Activated T-cell treated with anti-CD3 and anti-CD28 coated beads, Interleukin-2, amount 50 U/mL, for 72 hours (primary cell): ENCODE measurements around the gene TMEM91. TPM values are rescaled to one million over a fixed set of nuclear protein-coding genes. Genes with fewer than 3 reads are reported as not detected.
"Not testable (repeated sequence)": the region's sequence is repeated elsewhere in the genome, so short reads cannot be mapped to it uniquely, and the experiment has no call there.

Experiments
- ATAC-seq, 2 donors: fragments of 150-1000 bp; cut with Tn5 transposase; replicated peaks in 1 of 2; 2 replicates each; pipeline ENCODE4 v1.10.0; 2021; ENCODE audit warnings: moderate library complexity in 2 of 2, mild to moderate bottlenecking in 1 of 2
- DNase-seq, 2 donors: peaks; one replicate each; pipeline ENCODE4 v3.0.0; 2021 to 2022; ENCODE audit warnings: mixed read lengths in 1 of 2
- H3K27ac Mint-ChIP-seq: one replicate; pipeline ENCODE4 v1.8.0; 2022; ENCODE audit warnings: mild to moderate bottlenecking, moderate library complexity, mixed read lengths
- H3K27me3 Mint-ChIP-seq: one replicate; pipeline ENCODE4 v1.8.0; 2022; ENCODE audit warnings: low read depth, mixed read lengths
- H3K36me3 Mint-ChIP-seq, 2 donors: one replicate each; pipeline ENCODE4 v1.8.0; 2022; ENCODE audit warnings: mixed read lengths in 2 of 2, mild to moderate bottlenecking in 1 of 2; ENCODE audit not compliant: insufficient read depth in 2 of 2
- H3K4me1 Mint-ChIP-seq: one replicate; pipeline ENCODE4 v1.8.0; 2022; ENCODE audit warnings: low read depth, mixed read lengths
- H3K4me3 Mint-ChIP-seq, 2 donors: one replicate each; pipeline ENCODE4 v1.8.0; 2022; ENCODE audit warnings: mild to moderate bottlenecking in 2 of 2, mixed read lengths in 2 of 2, moderate library complexity in 2 of 2
- H3K9me3 Mint-ChIP-seq, 2 donors: one replicate each; pipeline ENCODE4 v1.8.0; 2022; ENCODE audit warnings: mixed read lengths in 2 of 2
- total RNA-seq, 2 donors: library from RNA; stranded (reverse); gene quantifications; one replicate each; pipeline ENCODE4 v1.2.3, GENCODE V29; 2022

Gene TMEM91
- total RNA-seq, 2 donors from 2014 or later: 12.3 to 12.8 TPM

DNA sequence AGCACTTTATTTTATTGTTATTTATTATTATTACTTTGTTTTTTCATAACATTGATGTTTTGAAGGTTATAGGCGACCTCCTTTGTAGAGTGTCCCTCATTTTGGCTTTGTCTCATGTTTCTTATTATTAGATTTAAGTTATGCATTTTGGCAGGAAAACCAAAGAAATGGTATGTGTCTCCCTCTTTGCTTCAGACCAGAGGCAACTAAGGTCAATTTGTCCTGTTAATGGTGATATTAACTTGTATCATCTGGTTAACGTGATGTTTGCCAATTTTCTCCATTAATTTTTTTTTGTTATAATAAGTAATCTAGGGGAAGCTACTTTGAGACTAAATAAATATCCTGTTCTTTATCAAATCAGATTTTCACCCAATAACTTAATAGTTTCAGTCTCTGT is 3.8 kb upstream of the TMEM91 start:
- Mint-ChIP-seq H3K27ac (no peak overlapping the region), H3K4me3 (no peak overlapping the region), H3K9me3 (no peaks in the 10 kb centered on the region), H3K27me3 (no peaks in the 10 kb centered on the region), H3K36me3 (no peaks in the 10 kb centered on the region), H3K4me1 (peaks cover 21% of the 10 kb centered on the region)
- DNase-seq: no peak
- no peak for ATAC-seq

DNA sequence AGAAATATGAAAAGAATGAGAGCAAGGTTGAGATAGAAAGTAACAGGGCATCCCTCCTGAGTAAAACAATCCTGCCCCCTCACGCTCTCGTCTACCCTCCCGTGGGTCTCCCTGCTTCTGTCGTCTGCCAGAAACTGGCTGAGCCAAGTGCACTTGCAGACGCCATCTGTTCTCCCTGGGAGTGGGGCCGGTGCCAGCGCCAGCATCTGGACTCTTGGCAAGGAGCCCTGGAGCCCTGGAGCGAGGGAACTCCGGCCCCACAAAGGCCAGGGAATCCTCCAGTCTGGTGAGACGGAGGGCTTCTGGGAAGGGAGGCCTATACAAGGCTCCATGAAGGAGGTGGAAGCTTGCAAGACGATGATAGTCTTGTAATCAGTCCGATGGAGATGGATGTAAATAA is 2.3 kb upstream of the TMEM91 start:
- Mint-ChIP-seq H3K27me3 (no peaks in the 10 kb centered on the region), H3K4me3 (no peak overlapping the region), H3K36me3 (no peaks in the 10 kb centered on the region), H3K4me1 (peaks cover 15% of the 10 kb centered on the region), H3K9me3 (no peaks in the 10 kb centered on the region), H3K27ac (no peak overlapping the region)
- ATAC-seq (no peak), DNase-seq (no peak)

DNA sequence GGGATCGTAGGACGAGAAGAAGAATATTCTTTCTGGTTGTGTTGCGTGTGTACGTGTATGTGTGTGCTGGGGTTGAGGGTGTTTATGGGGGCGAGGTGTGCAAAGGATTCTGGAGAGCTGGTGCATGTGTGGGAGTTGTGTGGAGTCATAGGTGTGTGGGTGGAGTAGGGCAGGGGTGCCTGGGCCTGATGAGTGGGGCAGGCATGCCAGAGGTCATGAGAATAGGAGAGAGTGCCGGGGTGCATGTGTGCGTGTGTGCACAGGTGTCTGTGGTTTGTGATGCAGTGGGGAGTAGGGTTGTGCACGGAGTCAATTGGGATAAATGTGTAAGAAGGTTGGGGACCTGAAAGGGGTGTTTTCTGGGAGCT is 649 bp downstream of the TMEM91 start:
- ATAC-seq (peak; percentile 45 to 62), DNase-seq (peak in 1 of 2 donors; percentile 11)
- Mint-ChIP-seq H3K9me3 (no peaks in the 10 kb centered on the region), H3K27ac (no peak overlapping the region), H3K4me3 (peak overlapping the region; percentile 51 to 66), H3K36me3 (no peaks in the 10 kb centered on the region), H3K27me3 (no peaks in the 10 kb centered on the region), H3K4me1 (peaks cover 15% of the 10 kb centered on the region)

DNA sequence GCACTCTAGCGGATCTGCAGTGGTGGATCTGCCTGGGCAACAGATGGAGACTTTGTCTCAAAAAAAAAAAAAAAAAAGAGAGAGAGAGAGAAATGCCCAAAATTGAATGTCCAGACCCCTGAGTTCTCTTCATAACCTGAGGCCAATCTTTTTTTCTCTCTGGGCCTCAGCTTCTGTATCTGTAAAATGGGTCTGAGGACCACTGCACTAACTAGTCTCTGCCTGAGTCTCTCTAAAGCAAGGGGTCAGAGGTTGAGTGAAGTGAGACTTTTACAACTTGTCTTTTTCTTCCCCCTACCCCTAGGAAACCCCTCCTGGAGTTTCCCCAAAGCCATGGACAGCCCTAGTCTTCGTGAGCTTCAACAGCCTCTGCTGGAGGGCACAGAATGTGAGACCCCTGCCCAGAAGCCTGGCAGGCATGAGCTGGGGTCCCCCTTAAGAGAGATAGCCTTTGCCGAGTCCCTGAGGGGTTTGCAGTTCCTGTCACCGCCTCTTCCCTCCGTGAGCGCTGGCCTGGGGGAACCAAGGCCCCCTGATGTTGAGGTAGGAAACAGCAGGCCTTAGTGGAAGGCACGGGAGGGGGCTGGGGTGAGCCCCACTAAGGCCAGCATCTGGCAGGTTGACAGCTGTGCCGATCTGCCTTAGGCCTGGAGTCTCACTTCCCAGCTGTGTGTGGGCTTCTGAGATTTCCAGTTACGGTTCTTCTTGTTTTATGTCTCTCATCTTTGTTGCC is 1.8 kb downstream of the TMEM91 start:
- Mint-ChIP-seq H3K9me3 (no peaks in the 10 kb centered on the region), H3K4me1 (peaks cover 15% of the 10 kb centered on the region), H3K4me3 (no peak overlapping the region), H3K27ac (no peak overlapping the region), H3K36me3 (no peaks in the 10 kb centered on the region), H3K27me3 (no peaks in the 10 kb centered on the region)
- DNase-seq: peak in 1 of 2 donors; percentile 28
- peak; percentile 25 to 50 for ATAC-seq

DNA sequence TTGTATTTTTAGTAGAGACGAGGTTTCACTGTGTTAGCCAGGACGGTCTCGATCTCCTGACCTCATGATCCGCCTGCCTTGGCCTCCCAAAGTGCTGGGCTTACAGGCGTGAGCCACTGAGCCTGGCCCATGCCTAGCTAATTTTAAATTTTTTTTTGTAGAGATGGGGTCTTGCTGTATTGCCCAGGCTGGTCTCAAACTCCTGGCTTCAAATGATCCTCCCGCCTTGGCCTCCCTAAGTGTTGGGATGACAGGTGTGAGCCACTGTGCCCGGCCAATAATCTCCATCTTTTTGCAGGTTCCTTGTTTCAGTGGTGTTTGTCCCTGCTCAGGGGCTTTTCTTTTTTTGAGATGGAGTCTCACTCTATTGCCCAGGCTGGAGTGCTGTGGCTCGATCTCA is 5.2 kb downstream of the TMEM91 start:
- H3K4me3 Mint-ChIP-seq, DNase-seq, H3K27me3 Mint-ChIP-seq, H3K9me3 Mint-ChIP-seq, H3K36me3 Mint-ChIP-seq, H3K4me1 Mint-ChIP-seq, H3K27ac Mint-ChIP-seq, ATAC-seq: not testable (repeated sequence)

DNA sequence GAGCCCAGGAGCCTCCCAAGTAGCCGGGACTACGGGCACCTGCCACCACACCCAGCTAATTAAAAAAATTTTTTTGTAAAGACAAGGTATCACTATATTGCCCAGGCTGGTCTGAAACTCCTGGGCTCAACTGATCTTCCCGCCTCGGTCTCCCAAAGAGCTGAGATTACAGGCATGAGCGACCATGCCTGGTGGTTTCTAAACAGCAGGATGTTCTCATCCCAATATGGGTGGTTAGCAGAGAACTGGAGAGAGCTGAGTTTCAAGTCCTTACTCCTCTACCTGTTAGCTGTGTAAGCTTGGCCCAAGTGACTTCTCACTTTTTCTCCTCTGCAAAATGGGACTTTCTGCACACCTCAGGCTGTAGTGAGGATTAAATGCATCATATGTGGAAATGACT is 8.0 kb downstream of the TMEM91 start:
- no peak for DNase-seq
- no peaks in the 10 kb centered on the region for H3K4me1 Mint-ChIP-seq
- ATAC-seq: no peak
- H3K4me3 Mint-ChIP-seq: no peak overlapping the region
- H3K27me3 Mint-ChIP-seq: no peaks in the 10 kb centered on the region
- peaks cover 0 to 2% of the 10 kb centered on the region in 2 donors for H3K36me3 Mint-ChIP-seq
- H3K27ac Mint-ChIP-seq: no peak overlapping the region
- no peaks in the 10 kb centered on the region for H3K9me3 Mint-ChIP-seq

DNA sequence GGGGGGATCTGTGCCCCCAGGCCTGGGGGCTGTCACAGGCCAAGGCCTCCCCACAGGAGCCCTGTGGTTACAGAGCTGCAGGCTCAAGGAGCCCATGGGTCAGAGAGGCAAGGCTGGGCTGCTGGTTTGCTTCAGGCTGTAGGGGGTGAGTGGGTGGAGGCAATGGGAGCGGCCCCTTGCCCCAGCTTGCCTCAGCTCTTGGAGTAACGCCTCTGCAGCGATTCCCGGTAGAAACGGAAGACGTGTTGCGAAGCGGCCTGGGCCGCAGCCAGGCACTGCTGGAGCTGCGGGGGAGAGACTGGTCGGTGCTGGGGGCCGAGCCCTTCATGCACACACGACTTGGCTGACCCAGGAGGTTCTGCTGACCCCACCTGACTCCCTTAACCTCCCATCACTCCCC is 10.1 kb downstream of the TMEM91 start:
- H3K27me3 Mint-ChIP-seq: no peaks in the 10 kb centered on the region
- no peak for ATAC-seq

DNA sequence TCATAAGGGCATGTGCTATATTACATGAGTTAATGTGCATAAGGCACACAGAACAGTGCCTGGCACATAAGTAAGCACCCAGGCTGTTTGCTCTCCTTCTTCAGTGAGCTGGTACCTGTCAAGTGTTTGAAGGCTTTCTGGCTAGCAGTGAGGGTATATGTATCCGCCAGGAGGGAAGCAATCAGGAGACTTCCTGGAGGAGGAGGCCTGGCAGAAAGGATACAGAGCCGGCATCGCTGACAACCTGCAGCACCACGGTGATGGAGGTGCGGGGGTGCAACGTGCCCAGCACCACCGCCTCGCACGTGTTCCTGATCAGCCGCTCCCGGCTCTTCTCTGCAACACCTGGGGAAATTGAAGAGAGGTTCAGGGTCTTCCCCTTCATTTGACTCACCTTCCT is 15.3 kb downstream of the TMEM91 start:
- no peak for ATAC-seq
- H3K9me3 Mint-ChIP-seq: no peaks in the 10 kb centered on the region
- no peak overlapping the region for H3K27ac Mint-ChIP-seq
- no peak for DNase-seq
- H3K4me1 Mint-ChIP-seq: peaks cover 21% of the 10 kb centered on the region
- H3K4me3 Mint-ChIP-seq: no peak overlapping the region
- H3K36me3 Mint-ChIP-seq: peaks cover 0 to 2% of the 10 kb centered on the region in 2 donors
- no peaks in the 10 kb centered on the region for H3K27me3 Mint-ChIP-seq

More for the DNA sequence above, 10.1 kb downstream of the TMEM91 start:
- Mint-ChIP-seq H3K27ac (no peak overlapping the region), H3K36me3 (peaks cover 0 to 4% of the 10 kb centered on the region in 2 donors), H3K4me3 (no peak overlapping the region), H3K4me1 (no peaks in the 10 kb centered on the region), H3K9me3 (no peaks in the 10 kb centered on the region)
- DNase-seq: no peak

DNA sequence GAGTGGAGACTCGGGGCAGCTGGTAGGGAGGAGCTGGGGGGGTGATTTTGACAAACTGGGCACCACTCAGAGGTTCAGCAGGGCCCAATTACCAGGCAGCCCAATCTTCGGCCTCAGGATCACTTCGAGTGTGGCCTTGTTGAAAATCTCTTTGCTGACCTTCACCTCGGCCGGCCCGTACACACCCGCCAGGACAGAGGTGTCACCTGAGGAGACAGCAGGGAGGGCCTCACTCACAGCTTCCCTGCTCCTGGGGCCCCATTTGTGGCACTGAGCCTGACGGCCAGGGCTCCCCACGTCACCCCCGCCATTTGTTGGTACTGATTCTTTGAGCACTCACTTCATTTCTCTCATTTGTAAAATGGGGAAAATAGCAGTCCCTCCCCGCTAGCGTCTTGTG is 16.4 kb downstream of the TMEM91 start:
- H3K4me1 Mint-ChIP-seq: peaks cover 23% of the 10 kb centered on the region
- no peaks in the 10 kb centered on the region for H3K9me3 Mint-ChIP-seq

DNA sequence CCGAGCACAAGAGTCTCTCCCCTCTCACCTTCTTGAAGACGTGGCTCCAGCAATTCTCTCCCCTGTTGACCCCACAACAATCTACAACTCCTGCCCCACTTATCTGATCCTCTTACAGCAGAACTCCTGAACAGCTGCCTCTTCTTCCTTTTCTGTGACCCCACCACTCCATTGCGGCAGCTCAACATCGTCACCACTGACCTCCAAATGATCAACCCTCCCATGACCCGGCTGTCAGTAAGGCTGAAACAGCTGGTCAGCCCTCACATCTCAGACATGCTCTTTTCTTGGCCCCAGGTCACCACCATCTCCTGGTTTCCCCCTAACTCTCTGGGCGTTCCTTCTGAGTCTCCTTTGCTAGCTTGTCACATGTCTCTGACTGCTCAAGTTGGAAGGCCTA is 19.0 kb downstream of the TMEM91 start:
- Mint-ChIP-seq H3K27me3 (no peaks in the 10 kb centered on the region), H3K4me1 (peaks cover 40% of the 10 kb centered on the region), H3K36me3 (peaks cover 0 to 2% of the 10 kb centered on the region in 2 donors), H3K9me3 (no peaks in the 10 kb centered on the region), H3K4me3 (peak overlapping the region; percentile 29 to 99), H3K27ac (peak overlapping the region; percentile 61)
- ATAC-seq: no peak
- no peak for DNase-seq

More for the DNA sequence above, 16.4 kb downstream of the TMEM91 start:
- DNase-seq (no peak), ATAC-seq (no peak)
- no peaks in the 10 kb centered on the region for H3K27me3 Mint-ChIP-seq
- H3K36me3 Mint-ChIP-seq: peaks cover 0 to 2% of the 10 kb centered on the region in 2 donors
- H3K27ac Mint-ChIP-seq: no peak overlapping the region
- H3K4me3 Mint-ChIP-seq: no peak overlapping the region

DNA sequence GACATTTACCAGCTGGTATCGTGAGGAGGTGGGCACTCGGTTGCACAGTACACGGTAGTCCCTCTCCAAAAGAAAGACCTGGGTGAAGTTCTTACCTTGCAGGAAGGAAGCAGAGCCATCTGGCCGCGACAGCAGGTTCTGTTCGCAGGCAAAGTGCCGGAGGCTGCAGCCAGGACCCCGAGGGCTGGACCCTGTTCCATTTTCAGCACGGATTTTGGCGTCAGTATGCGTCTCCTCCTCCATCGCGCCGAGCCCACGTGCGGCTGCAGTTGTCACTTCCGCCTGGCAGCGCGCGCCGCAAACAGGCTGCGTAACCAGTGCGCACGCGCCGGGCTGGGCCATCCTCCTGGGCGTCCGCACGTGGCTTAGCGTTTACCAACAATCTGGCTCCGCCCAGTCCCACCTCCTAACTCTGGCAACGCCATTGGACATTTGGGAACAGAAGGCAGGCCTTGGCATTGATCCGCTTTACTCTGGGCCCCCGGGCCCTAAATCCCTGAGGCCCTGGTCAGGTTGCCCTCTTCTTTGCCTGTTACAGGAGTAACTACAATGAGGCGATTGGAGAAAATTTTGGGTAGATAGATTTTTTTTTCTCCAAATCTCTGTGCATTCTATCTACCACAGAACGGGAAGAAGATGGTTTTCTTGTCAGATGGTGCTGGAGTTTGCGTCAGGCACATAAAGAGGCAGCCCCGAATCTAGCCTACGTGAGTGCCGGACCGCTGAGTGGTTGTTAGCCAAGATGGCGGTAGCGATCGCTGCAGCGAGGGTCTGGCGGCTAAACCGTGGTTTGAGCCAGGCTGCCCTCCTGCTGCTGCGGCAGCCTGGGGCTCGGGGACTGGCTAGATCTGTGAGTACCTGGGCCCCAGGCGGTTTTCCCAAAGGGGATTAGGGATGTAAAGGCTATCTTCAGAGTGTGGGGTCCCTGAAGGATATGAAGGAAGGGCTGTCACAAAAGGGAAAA is 21.0 kb downstream of the TMEM91 start, which contains the start of the genes BCKDHA and EXOSC5:
BCKDHA (plus strand) TSS at position 733 of the 964 bp plus-strand sequence; CDS start at position 743, 10 bp downstream.
EXOSC5 (minus strand) TSS at position 274 of the 964 bp plus-strand sequence; CDS start at position 243, 31 bp downstream.
- DNase-seq: peak; percentile 99
- Mint-ChIP-seq H3K27ac (peak within 1 kb of the TSS; percentile 99), H3K4me1 (peaks cover 47% of the 10 kb centered on the region), H3K4me3 (peak within 1 kb of the TSS; percentile 99 to 100), H3K27me3 (no peaks in the 10 kb centered on the region), H3K36me3 (no peaks in the 10 kb centered on the region), H3K9me3 (no peaks in the 10 kb centered on the region)
- peak; percentile 99 for ATAC-seq

DNA sequence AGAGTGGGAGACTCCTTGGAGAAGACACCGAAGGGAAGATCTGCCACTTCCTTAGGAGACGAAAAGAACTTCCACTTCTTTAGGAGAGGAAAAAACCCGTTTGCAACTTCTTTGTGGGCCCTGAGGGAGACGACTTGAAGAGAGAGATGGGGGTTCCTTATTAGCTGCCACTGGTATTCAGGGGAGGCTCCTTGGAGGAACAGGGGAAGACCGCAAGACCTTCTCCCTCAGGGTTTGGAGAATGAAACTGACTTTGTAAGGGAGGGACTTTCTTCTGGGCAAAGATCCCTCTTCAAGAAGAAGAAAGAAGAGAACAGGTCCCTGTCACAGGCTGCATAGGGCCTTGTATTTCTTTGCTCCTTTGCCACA is 21.7 kb downstream of the TMEM91 start:
- ATAC-seq (no peak), DNase-seq (no peak)
- Mint-ChIP-seq H3K9me3 (no peaks in the 10 kb centered on the region), H3K4me1 (peaks cover 51% of the 10 kb centered on the region), H3K36me3 (no peaks in the 10 kb centered on the region), H3K27me3 (no peaks in the 10 kb centered on the region), H3K4me3 (peak overlapping the region; percentile 99 to 100), H3K27ac (peak overlapping the region; percentile 99)

DNA sequence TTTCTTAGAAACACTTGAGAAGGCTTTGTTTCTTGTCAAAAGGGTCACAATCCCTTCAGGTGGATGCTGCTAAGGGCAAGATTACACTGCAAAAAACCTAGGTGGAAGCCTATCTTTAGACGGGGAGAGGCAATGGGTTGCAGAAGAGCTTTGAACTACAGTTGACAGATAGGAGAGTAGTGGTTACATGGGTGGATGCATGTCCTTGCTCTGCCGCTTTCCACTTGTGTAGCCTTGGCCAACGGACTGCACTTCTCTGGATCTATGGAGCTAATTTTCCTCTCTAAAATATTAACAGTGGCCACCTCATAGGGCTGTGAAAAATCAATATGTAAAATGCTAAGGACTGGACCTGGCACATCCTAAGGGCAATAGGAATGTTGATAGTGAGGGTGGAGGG is 22.3 kb downstream of the TMEM91 start:
- H3K9me3 Mint-ChIP-seq: no peaks in the 10 kb centered on the region
- no peak for ATAC-seq
- no peaks in the 10 kb centered on the region for H3K36me3 Mint-ChIP-seq
- DNase-seq: no peak
- H3K27me3 Mint-ChIP-seq: no peaks in the 10 kb centered on the region
- H3K4me1 Mint-ChIP-seq: peaks cover 51% of the 10 kb centered on the region
- H3K27ac Mint-ChIP-seq: peak overlapping the region; percentile 99
- peak overlapping the region; percentile 99 to 100 for H3K4me3 Mint-ChIP-seq
